ENCODE results near the gene CLIP2. TPM values are rescaled to one million over a fixed set of nuclear protein-coding genes. Genes with fewer than 3 reads are reported as not detected.
"Not testable (repeated sequence)": the region's sequence is repeated elsewhere in the genome, so short reads cannot be mapped to it uniquely, and the experiment has no call there.

CLIP2 gene
- 27.0 to 33.0 TPM (median 32.6 TPM) in 3 replicates for total RNA-seq
- long read RNA-seq, full-length matches to known transcripts, result 23 of 34 reads
- long read RNA-seq, partial matches to known transcripts, result 3 of 34 reads
- long read RNA-seq, other reads (novel, unspliced or antisense), result 8 of 34 reads

- H3K4me1 Mint-ChIP-seq (ENCODE audit: low read depth), result peaks cover 30% of the 10 kb centered on the region
- no peak for TF ChIP-seq CTCF (IDR thresholded peaks at IDR 0.05)
- H3K4me3 Mint-ChIP-seq (ENCODE audit: unreplicated experiment), result peak within 1 kb of the TSS; percentile 75
- H3K27me3 Mint-ChIP-seq (ENCODE audit: low read depth), result no peaks in the 10 kb centered on the region
- H3K9me3 Mint-ChIP-seq (ENCODE audit: low read depth), result no peaks in the 10 kb centered on the region
- no peaks in the 10 kb centered on the region for H3K36me3 Mint-ChIP-seq (ENCODE audit: low read depth)
- no peak for DNase-seq (ENCODE audit: low spot score)
- H3K27ac Mint-ChIP-seq (ENCODE audit: unreplicated experiment), result peak within 1 kb of the TSS; percentile 22
These were observed at the start of gene CLIP2 for GRCh38 chr7:74289018-74289658. Gene CLIP2, plus strand, starts transcription at chr7:74289407. Its CDS starts 28,140 bp downstream, at chr7:74317547.

- Mint-ChIP-seq H3K27me3 (ENCODE audit: low read depth) (no peaks in the 10 kb centered on the region), H3K4me1 (ENCODE audit: low read depth) (peaks cover 4% of the 10 kb centered on the region), H3K36me3 (ENCODE audit: low read depth) (peaks cover 19% of the 10 kb centered on the region), H3K4me3 (ENCODE audit: unreplicated experiment) (no peak overlapping the region), H3K27ac (ENCODE audit: unreplicated experiment) (no peak overlapping the region), H3K9me3 (ENCODE audit: low read depth) (no peaks in the 10 kb centered on the region)
- DNase-seq (ENCODE audit: low spot score), result no peak
- TF ChIP-seq CTCF (IDR thresholded peaks at IDR 0.05), result no peak
These were observed 48.7 kb upstream of the CLIP2 start for GRCh38 chr7:74240482-74240881.

- no peak overlapping the region for H3K27ac Mint-ChIP-seq (ENCODE audit: unreplicated experiment)
- H3K9me3 Mint-ChIP-seq (ENCODE audit: low read depth), result no peaks in the 10 kb centered on the region
- H3K27me3 Mint-ChIP-seq (ENCODE audit: low read depth), result no peaks in the 10 kb centered on the region
- H3K36me3 Mint-ChIP-seq (ENCODE audit: low read depth), result peaks cover 18% of the 10 kb centered on the region
- no peak overlapping the region for H3K4me3 Mint-ChIP-seq (ENCODE audit: unreplicated experiment)
- no peak for TF ChIP-seq CTCF (IDR thresholded peaks at IDR 0.05)
- no peak for DNase-seq (ENCODE audit: low spot score)
- H3K4me1 Mint-ChIP-seq (ENCODE audit: low read depth), result peaks cover 4% of the 10 kb centered on the region
These were observed 47.1 kb upstream of the CLIP2 start for GRCh38 chr7:74242122-74242443.

GRCh38 chr7:74246497-74246896, 42.7 kb upstream of the CLIP2 start:
- Mint-ChIP-seq H3K27ac (ENCODE audit: unreplicated experiment) (no peak overlapping the region), H3K4me1 (ENCODE audit: low read depth) (peaks cover 4% of the 10 kb centered on the region), H3K4me3 (ENCODE audit: unreplicated experiment) (no peak overlapping the region), H3K36me3 (ENCODE audit: low read depth) (peaks cover 20% of the 10 kb centered on the region), H3K27me3 (ENCODE audit: low read depth) (no peaks in the 10 kb centered on the region), H3K9me3 (ENCODE audit: low read depth) (no peaks in the 10 kb centered on the region)
- no peak for DNase-seq (ENCODE audit: low spot score)
- TF ChIP-seq CTCF (IDR thresholded peaks at IDR 0.05), result no peak

GRCh38 chr7:74248156-74248555, 41.1 kb upstream of the CLIP2 start:
- H3K27ac Mint-ChIP-seq (ENCODE audit: unreplicated experiment), result no peak overlapping the region
- no peak for TF ChIP-seq CTCF (IDR thresholded peaks at IDR 0.05)
- no peak overlapping the region for H3K4me3 Mint-ChIP-seq (ENCODE audit: unreplicated experiment)
- DNase-seq (ENCODE audit: low spot score), result no peak
- no peaks in the 10 kb centered on the region for H3K27me3 Mint-ChIP-seq (ENCODE audit: low read depth)
- no peaks in the 10 kb centered on the region for H3K9me3 Mint-ChIP-seq (ENCODE audit: low read depth)
- H3K36me3 Mint-ChIP-seq (ENCODE audit: low read depth), result peaks cover 17% of the 10 kb centered on the region
- peaks cover 3% of the 10 kb centered on the region for H3K4me1 Mint-ChIP-seq (ENCODE audit: low read depth)

GRCh38 chr7:74249058-74249457, 40.1 kb upstream of the CLIP2 start:
- not testable (repeated sequence) for H3K27me3 Mint-ChIP-seq (ENCODE audit: low read depth); DNase-seq (ENCODE audit: low spot score); H3K4me1 Mint-ChIP-seq (ENCODE audit: low read depth); H3K9me3 Mint-ChIP-seq (ENCODE audit: low read depth); H3K27ac Mint-ChIP-seq (ENCODE audit: unreplicated experiment); H3K4me3 Mint-ChIP-seq (ENCODE audit: unreplicated experiment)
- H3K36me3 Mint-ChIP-seq (ENCODE audit: low read depth), result peaks cover 17% of the 10 kb centered on the region

Measured in chondrocyte (in vitro differentiated cells).